AG09309 (cell line): ENCODE results near the gene GRHL3.
A peak's percentile ranks its signal among the peaks of the same experiment; 100 is the strongest.

Experiments
- DNase-seq: peaks from one replicate; pipeline ENCODE4 v3.0.0-alpha.2; 2010; ENCODE audit warnings: low read depth
- H3K4me3 ChIP-seq: 2 replicates; pipeline ENCODE4 v1.5.1; 2011; ENCODE audit warnings: mild to moderate bottlenecking, low read depth, low read length, moderate library complexity; ENCODE audit not compliant: control insufficient read depth
- CTCF ChIP-seq: IDR thresholded peaks from 2 replicates; pipeline ENCODE4 v1.5.1; 2011; ENCODE audit warnings: mild to moderate bottlenecking, low read depth, low read length, inconsistent platforms; ENCODE audit not compliant: insufficient read depth, control insufficient read depth; ENCODE audit errors: missing control alignments

GRHL3 gene

GRCh38 chr1:24293392-24294227 is 25.5 kb upstream of the GRHL3 start:
- H3K4me3 ChIP-seq = no peak overlapping the region
- DNase-seq = no peak
- TF ChIP-seq CTCF = no peak

- H3K4me3 ChIP-seq = no peak overlapping the region
- TF ChIP-seq CTCF = no peak
- peak; percentile 95 for DNase-seq
These were observed 24.9 kb upstream of the GRHL3 start for GRCh38 chr1:24294228-24294672.

GRCh38 chr1:24294716-24295371 is 24.3 kb upstream of the GRHL3 start:
- DNase-seq = peak; percentile 70
- TF ChIP-seq CTCF = no peak
- H3K4me3 ChIP-seq = no peak overlapping the region

GRCh38 chr1:24295535-24295934 is 23.6 kb upstream of the GRHL3 start:
- H3K4me3 ChIP-seq = no peak overlapping the region
- no peak for TF ChIP-seq CTCF
- no peak for DNase-seq

GRCh38 chr1:24297187-24297851 is 21.8 kb upstream of the GRHL3 start:
- H3K4me3 ChIP-seq = no peak overlapping the region
- DNase-seq = no peak
- no peak for TF ChIP-seq CTCF

GRCh38 chr1:24297852-24298232 is 21.3 kb upstream of the GRHL3 start:
- DNase-seq = no peak
- TF ChIP-seq CTCF = no peak
- H3K4me3 ChIP-seq = no peak overlapping the region
